Keratinocyte (primary cell): ENCODE measurements around the gene KCNH2. TPM values are rescaled to one million over a fixed set of nuclear protein-coding genes. Genes with fewer than 3 reads are reported as not detected.

Experiments used
- DNase-seq: peaks from one replicate; pipeline ENCODE4 v3.0.0-alpha.2; 2011; ENCODE audit warnings: low read depth, missing footprints, low spot score
- FAIRE-seq: peaks from 2 replicates; lab custom pipeline; 2011; peaks lifted over from hg19 to GRCh38; lab: Jason Lieb, UNC
- H2AFZ ChIP-seq: 2 replicates; pipeline ENCODE4 v1.6.0; 2012; ENCODE audit warnings: low read length, control low read depth, inconsistent platforms; ENCODE audit not compliant: control insufficient read depth
- H3K27ac ChIP-seq: 2 replicates; pipeline ENCODE4 v1.5.1; 2011; ENCODE audit warnings: low read length; ENCODE audit not compliant: control insufficient read depth, insufficient read depth
- H3K27me3 ChIP-seq: 3 replicates; pipeline ENCODE4 v1.6.0; 2011; ENCODE audit warnings: low read length; ENCODE audit not compliant: control insufficient read depth, insufficient read depth; ENCODE audit errors: extremely low read depth
- H3K36me3 ChIP-seq, 2 experiments: 2 replicates in 1 of 2; 3 replicates in 1 of 2; pipeline ENCODE4 v1.5.1; 2011; ENCODE audit warnings: low read length in 2 of 2, mild to moderate bottlenecking in 1 of 2; ENCODE audit not compliant: control insufficient read depth in 2 of 2, insufficient read depth in 2 of 2; ENCODE audit errors: extremely low read depth in 1 of 2
- H3K4me1 ChIP-seq: 3 replicates; pipeline ENCODE4 v1.5.1; 2011; ENCODE audit warnings: low read length; ENCODE audit not compliant: control insufficient read depth, insufficient read depth; ENCODE audit errors: extremely low read depth
- H3K4me2 ChIP-seq: 3 replicates; pipeline ENCODE4 v1.6.0; 2011; ENCODE audit warnings: low read depth, low read length; ENCODE audit not compliant: control insufficient read depth, insufficient read depth; ENCODE audit errors: extremely low read depth
- H3K4me3 ChIP-seq, 3 experiments: fragments of 200-600 bp in 1 of 3; sonication (generic) in 1 of 3; 2 replicates in 2 of 3; 3 replicates in 1 of 3; pipeline ENCODE4 v1.5.1; 2011 to 2016; ENCODE audit warnings: low read length in 3 of 3, mild to moderate bottlenecking in 3 of 3, control low read depth in 2 of 3, inconsistent platforms in 1 of 3, low read depth in 1 of 3, mixed read lengths in 1 of 3, mixed run types in 1 of 3, moderate library complexity in 1 of 3; ENCODE audit not compliant: control insufficient read depth in 2 of 3, insufficient read depth in 2 of 3; ENCODE audit errors: extremely low read depth in 1 of 3
- H3K79me2 ChIP-seq: 2 replicates; pipeline ENCODE4 v1.6.0; 2012; ENCODE audit warnings: low read length; ENCODE audit not compliant: control insufficient read depth, insufficient read depth
- H3K9ac ChIP-seq: 3 replicates; pipeline ENCODE4 v1.6.0; 2011; ENCODE audit warnings: low read length; ENCODE audit not compliant: control insufficient read depth, insufficient read depth; ENCODE audit errors: extremely low read depth
- H3K9me1 ChIP-seq: 3 replicates; pipeline ENCODE4 v1.6.0; 2011; ENCODE audit warnings: low read length; ENCODE audit not compliant: control insufficient read depth, insufficient read depth; ENCODE audit errors: extremely low read depth
- H3K9me3 ChIP-seq: 2 replicates; pipeline ENCODE4 v1.5.1; 2012; ENCODE audit warnings: low read depth, low read length; ENCODE audit not compliant: control insufficient read depth
- H4K20me1 ChIP-seq: 3 replicates; pipeline ENCODE4 v1.6.0; 2011; ENCODE audit warnings: low read length; ENCODE audit not compliant: control insufficient read depth, insufficient read depth; ENCODE audit errors: extremely low read depth
- CTCF ChIP-seq, 3 experiments: IDR thresholded peaks in 1 of 3; conservative IDR thresholded peaks in 1 of 3; optimal IDR thresholded peaks in 1 of 3; 2 replicates in 2 of 3; 3 replicates in 1 of 3; pipeline versions ENCODE3 to v1.5.1; 2011; ENCODE audit warnings: low read length in 3 of 3, mild to moderate bottlenecking in 3 of 3, moderate library complexity in 2 of 3, control low read depth in 1 of 3, inconsistent platforms in 1 of 3; ENCODE audit not compliant: insufficient read depth in 2 of 3; ENCODE audit errors: extremely low read depth in 1 of 3
- EZH2 ChIP-seq: IDR thresholded peaks from one replicate; pipeline ENCODE4 v1.6.1; 2012; ENCODE audit warnings: inconsistent platforms, mild to moderate bottlenecking, low read length, moderate library complexity
- dilution Hi-C: fragments of 300-500 bp; cut with MboI; formaldehyde crosslinking; loops from one replicate; pipeline ENCODE4 v1.7.0; 2020; ENCODE audit warnings: low sequenced_read_pairs; ENCODE audit not compliant: extremely low pct_ligation_motif_present
- polyA plus RNA-seq, 5 experiments: library from polyadenylated mRNA; depleted of rRNA in 3 of 5; stranded (reverse) in 3 of 5; stranded (forward) in 1 of 5; unstranded in 1 of 5; fragments of >200 nt; gene quantifications; 1 replicate in 1 of 5; 2 replicates in 3 of 5; 3 replicates in 1 of 5; pipeline versions ENCODE4 v1.2.1 to v1.2.3, GENCODE V29; 2011 to 2012; ENCODE audit warnings: missing spikeins in 2 of 5, low read depth in 1 of 5, low replicate concordance in 1 of 5

KCNH2 gene
- polyA plus RNA-seq, 1 donor (not counting 4 experiments of a cell fraction or from before 2014, with no cell fraction given): 0.03 TPM

- Histone ChIP-seq H3K4me1 (no peaks in the 10 kb centered on the region), H3K9me1 (no peaks in the 10 kb centered on the region), H4K20me1 (no peaks in the 10 kb centered on the region), H3K4me2 (no peak overlapping the region), H2AFZ (no peak overlapping the region), H3K4me3 (no peak overlapping the region), H3K9me3 (peaks cover 12% of the 10 kb centered on the region), H3K79me2 (no peaks in the 10 kb centered on the region), H3K27me3 (no peaks in the 10 kb centered on the region), H3K27ac (no peak overlapping the region), H3K36me3 (no peaks in the 10 kb centered on the region), H3K9ac (no peak overlapping the region)
- dilution Hi-C loops: no loop called here
- no peak for DNase-seq
- TF ChIP-seq EZH2 (no peak), CTCF (optimal IDR thresholded peaks at IDR 0.05 in 1 of 3, IDR thresholded peaks at IDR 0.05 in 1 of 3, conservative IDR thresholded peaks at IDR 0.05 in 1 of 3; ENCODE audit: extremely low read depth in 1 of 3, insufficient read depth in 2 of 3, low read length in 3 of 3) (peak; percentile 58 to 71 (median 69))
- FAIRE-seq: no peak
Measured at GRCh38 chr7:150988230-150989226, 10.4 kb upstream of the KCNH2 start.

GRCh38 chr7:150986556-150986955 is 8.4 kb upstream of the KCNH2 start:
- Histone ChIP-seq H3K9ac (no peak overlapping the region), H3K27ac (no peak overlapping the region), H3K9me3 (peaks cover 12% of the 10 kb centered on the region), H3K4me3 (no peak overlapping the region), H3K4me1 (no peaks in the 10 kb centered on the region), H3K36me3 (no peaks in the 10 kb centered on the region), H3K9me1 (no peaks in the 10 kb centered on the region), H4K20me1 (no peaks in the 10 kb centered on the region), H3K4me2 (no peak overlapping the region), H3K79me2 (no peaks in the 10 kb centered on the region), H2AFZ (no peak overlapping the region), H3K27me3 (peaks cover 7% of the 10 kb centered on the region)
- DNase-seq: no peak
- no peak for FAIRE-seq
- no peak for TF ChIP-seq EZH2
- no peak for TF ChIP-seq CTCF (optimal IDR thresholded peaks at IDR 0.05 in 1 of 3, IDR thresholded peaks at IDR 0.05 in 1 of 3, conservative IDR thresholded peaks at IDR 0.05 in 1 of 3; ENCODE audit: extremely low read depth in 1 of 3, insufficient read depth in 2 of 3, low read length in 3 of 3)
- dilution Hi-C loops: no loop called here
